Subcutaneous abdominal adipose tissue (tissue), 5 donors: ENCODE measurements around the gene RGS16.
A peak's percentile ranks its signal among the peaks of the same experiment; 100 is the strongest.

Experiments used
- H3K27ac ChIP-seq: one replicate; pipeline ENCODE4 v1.7.0; 2013; ENCODE audit warnings: low read depth, mild to moderate bottlenecking, inconsistent platforms, low read length, moderate library complexity
- H3K27me3 ChIP-seq, 5 donors: one replicate each; pipeline ENCODE4 v1.7.0; 2013; ENCODE audit warnings: low read length in 5 of 5, inconsistent platforms in 1 of 5; ENCODE audit not compliant: control insufficient read depth in 5 of 5, insufficient read depth in 4 of 5
- H3K36me3 ChIP-seq, 5 donors: one replicate each; pipeline ENCODE4 v1.7.0; 2013; ENCODE audit warnings: low read length in 5 of 5; ENCODE audit not compliant: control insufficient read depth in 5 of 5, insufficient read depth in 5 of 5
- H3K4me1 ChIP-seq, 5 donors: one replicate each; pipeline ENCODE4 v1.7.0; 2013; ENCODE audit warnings: low read length in 5 of 5, mild to moderate bottlenecking in 3 of 5, moderate library complexity in 1 of 5; ENCODE audit not compliant: control insufficient read depth in 5 of 5, insufficient read depth in 5 of 5
- H3K4me3 ChIP-seq, 5 donors: one replicate each; pipeline ENCODE4 v1.7.0; 2013; ENCODE audit warnings: low read length in 5 of 5, low read depth in 1 of 5
- H3K9ac ChIP-seq, 5 donors: one replicate each; pipeline ENCODE4 v1.7.0; 2013; ENCODE audit warnings: low read length in 5 of 5, mild to moderate bottlenecking in 4 of 5, moderate library complexity in 3 of 5
- H3K9me3 ChIP-seq, 5 donors: one replicate each; pipeline ENCODE4 v1.7.0; 2013; ENCODE audit warnings: low read length in 5 of 5; ENCODE audit not compliant: control insufficient read depth in 5 of 5
- donor health status: healthy.
- donor health status: healthy.
- donor health status: healthy.
- donor health status: healthy.
- donor health status: healthy.

Gene RGS16

DNA sequence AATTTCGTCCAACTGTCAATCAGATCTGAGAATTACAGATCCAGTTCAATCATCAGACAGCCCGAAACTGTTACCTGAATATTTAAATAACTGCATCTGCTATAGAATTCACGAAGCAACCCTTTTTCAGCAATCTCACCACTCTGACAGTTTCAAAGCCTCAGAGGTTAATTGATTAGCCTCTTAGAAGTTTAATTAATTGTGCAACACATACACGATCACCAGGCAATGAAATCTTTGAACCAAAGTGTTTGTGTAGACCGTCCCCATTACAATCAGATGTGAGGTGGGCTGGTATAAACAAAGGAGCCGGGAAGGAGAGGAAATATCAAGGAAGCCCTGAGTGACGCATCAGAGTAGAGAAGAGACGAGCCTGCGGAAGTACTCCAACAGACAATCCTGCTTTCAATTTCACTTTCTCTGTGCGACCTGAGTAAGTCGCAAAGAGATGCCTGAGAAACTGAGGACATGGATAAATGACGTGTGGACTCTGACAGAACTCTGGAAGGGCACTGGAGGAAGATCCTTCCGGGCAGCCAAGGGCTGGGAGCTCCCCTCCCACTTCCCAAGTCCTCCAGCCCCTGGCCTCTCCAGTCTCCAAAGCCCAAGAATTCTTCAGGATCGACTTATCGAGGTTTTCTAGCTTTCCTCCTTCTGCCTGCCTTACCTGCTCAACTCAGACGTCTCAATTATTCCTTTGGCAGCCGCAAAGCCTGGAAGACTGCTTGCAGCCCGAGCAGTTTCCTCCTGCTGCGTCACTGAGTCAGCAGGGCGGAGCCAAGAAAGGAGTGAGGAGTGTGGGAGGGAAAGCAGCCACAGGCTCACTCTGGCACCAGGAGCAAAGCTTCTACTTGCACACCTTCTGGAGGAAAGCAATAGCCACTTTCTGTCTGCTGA is 15.4 kb downstream of the RGS16 start, which contains the start of gene RNASEL:
Gene RNASEL (minus strand): TSS at position 757 of the 897 bp plus-strand sequence. CDS start 2,450 bp downstream, outside the sequence.
- Histone ChIP-seq H3K27ac (peak within 1 kb of the TSS; percentile 69), H3K27me3 (no peaks in the 10 kb centered on the region), H3K36me3 (peaks cover 0 to 3% (median 0%) of the 10 kb centered on the region in 5 donors), H3K4me1 (peaks cover 3 to 29% (median 18%) of the 10 kb centered on the region in 5 donors), H3K9me3 (no peaks in the 10 kb centered on the region), H3K4me3 (peak within 1 kb of the TSS; percentile 87 to 98 (median 94)), H3K9ac (peak within 1 kb of the TSS; percentile 74 to 93 (median 85))

DNA sequence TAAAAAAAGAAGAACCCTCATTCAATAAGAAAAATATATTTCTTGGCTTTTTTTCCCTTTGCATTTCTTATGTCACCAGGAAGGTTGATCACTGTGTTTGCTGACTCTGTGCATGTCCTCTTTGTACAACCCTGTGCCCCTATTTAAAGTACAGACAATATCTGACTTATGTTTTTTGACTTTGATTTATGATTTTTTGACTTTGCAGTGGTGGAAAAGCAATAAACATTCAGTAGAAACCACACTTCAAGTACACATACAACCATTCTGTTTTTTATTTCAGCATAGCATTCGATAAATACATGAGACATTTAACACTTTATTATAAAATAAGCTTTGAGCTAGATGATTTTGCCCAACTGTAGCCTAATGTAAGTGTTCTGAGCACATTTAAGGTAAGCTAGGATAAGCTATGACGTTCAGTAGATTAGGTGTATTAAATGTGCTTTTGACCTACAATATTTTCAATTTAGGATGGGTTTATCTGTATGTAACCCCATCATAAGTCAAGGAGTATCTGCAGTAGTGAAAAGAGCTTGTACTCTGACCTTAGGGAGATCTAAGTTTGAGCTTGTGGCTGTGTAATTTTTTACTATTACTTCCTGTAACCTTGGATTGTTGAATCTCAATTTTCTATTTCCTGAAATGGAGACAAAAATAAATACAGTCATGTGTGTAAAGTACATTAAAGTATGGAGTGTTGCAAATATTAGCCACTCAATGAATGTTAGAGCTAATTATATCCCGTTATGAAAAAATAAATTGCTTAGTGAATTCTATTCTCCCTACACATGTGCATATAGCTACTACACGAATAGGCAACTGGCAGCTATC is 16.3 kb downstream of the RGS16 start:
- Histone ChIP-seq H3K27ac (peak overlapping the region; percentile 69), H3K4me1 (peaks cover 3 to 29% (median 18%) of the 10 kb centered on the region in 5 donors), H3K9me3 (no peaks in the 10 kb centered on the region), H3K27me3 (no peaks in the 10 kb centered on the region), H3K4me3 (peak overlapping the region; percentile 87 to 98 (median 94)), H3K36me3 (peaks cover 0 to 10% (median 4%) of the 10 kb centered on the region in 5 donors), H3K9ac (peak overlapping the region; percentile 74 to 93 (median 85))

DNA sequence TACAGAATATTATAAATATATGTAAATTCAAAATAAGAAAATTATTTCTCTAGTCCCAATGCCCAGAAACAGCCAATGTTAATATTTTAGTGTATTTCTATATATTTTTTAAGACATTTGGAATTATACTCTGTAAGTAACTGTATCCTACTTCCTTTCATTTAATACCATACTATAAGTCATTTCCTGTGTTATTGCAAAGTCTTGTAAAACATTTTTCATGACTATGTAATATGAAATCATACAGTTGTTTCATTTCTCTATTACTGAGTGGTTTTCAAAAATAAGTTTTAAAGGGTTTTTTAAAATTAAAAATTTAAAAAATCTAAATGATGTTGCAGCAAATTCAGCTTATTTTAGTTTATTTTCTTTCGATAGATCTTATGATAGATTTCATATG is 17.1 kb downstream of the RGS16 start:
- H3K4me3 ChIP-seq: no peak overlapping the region
- no peak overlapping the region for H3K27ac ChIP-seq
- peaks cover 2 to 18% (median 9%) of the 10 kb centered on the region in 5 donors for H3K36me3 ChIP-seq
- peaks cover 3 to 32% (median 18%) of the 10 kb centered on the region in 5 donors for H3K4me1 ChIP-seq
- H3K9me3 ChIP-seq: no peaks in the 10 kb centered on the region
- no peak overlapping the region for H3K9ac ChIP-seq
- no peaks in the 10 kb centered on the region for H3K27me3 ChIP-seq

DNA sequence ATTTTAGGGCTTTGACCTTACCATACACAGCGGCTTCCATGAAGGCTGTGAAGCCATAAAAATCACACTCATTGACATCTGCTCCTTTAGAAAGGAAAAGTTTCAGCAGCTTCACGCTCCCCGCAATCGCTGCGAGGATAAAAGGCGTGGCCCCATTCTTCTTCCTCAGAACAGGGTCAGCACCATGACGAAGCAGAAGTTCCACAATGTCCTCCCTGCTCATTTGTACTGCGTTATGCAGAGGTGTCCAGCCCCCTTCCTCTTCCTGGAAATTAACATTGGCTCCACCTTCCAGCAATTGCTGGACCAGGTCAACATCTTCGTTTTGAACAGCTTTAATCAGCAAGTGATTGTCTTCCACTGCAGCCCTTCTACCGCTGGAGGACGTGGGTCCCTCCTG is 17.8 kb downstream of the RGS16 start:
- Histone ChIP-seq H3K4me1 (peaks cover 3 to 32% (median 18%) of the 10 kb centered on the region in 5 donors), H3K27ac (no peak overlapping the region), H3K27me3 (no peaks in the 10 kb centered on the region), H3K4me3 (no peak overlapping the region), H3K9me3 (no peaks in the 10 kb centered on the region), H3K9ac (no peak overlapping the region), H3K36me3 (peaks cover 4 to 24% (median 13%) of the 10 kb centered on the region in 5 donors)

DNA sequence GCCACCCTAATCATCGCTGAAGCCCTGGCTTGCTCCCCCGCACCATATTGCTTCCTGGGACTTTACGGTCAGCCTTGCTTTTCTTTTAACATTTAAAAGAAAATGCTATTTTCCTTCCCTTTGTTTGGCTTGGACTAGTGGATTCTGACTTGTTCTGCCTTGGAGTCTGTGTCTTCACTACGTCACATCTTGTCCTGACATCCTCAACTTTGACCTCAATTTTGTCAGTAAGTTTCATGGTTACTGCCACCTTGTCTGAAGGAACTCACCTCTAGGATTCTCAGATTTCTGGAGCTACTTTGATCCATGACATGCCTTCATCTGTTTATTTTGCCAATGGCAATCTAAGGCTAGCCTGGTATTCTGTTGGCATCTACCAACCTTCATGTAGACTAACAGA is 19.4 kb downstream of the RGS16 start:
- Histone ChIP-seq H3K36me3 (peaks cover 4 to 41% (median 27%) of the 10 kb centered on the region in 5 donors), H3K4me3 (no peak overlapping the region), H3K4me1 (peaks cover 3 to 32% (median 18%) of the 10 kb centered on the region in 5 donors), H3K9ac (no peak overlapping the region), H3K9me3 (no peaks in the 10 kb centered on the region), H3K27me3 (no peaks in the 10 kb centered on the region), H3K27ac (no peak overlapping the region)

DNA sequence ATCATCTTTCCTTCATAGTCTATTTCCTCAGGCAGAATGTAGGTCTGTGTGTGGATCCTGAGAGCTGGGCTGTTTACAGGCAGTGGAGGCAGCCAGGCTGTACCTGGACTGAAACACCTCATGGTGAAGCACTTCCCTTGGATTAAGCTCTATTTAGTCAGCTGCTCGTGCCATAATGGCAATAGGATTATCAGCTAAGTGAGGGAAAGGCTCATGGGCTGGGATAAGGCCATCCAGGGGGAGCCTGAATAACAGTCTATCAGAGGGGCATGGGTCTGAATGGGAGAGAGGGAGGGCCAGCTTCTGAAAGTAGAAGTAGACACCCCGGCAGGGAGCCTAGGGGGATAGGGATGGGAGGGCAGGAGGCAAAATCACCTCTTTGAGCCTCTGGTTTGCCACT is 23.5 kb downstream of the RGS16 start:
- H3K4me3 ChIP-seq: no peak overlapping the region
- H3K36me3 ChIP-seq: peaks cover 6 to 54% (median 36%) of the 10 kb centered on the region in 5 donors
- H3K27me3 ChIP-seq: no peaks in the 10 kb centered on the region

DNA sequence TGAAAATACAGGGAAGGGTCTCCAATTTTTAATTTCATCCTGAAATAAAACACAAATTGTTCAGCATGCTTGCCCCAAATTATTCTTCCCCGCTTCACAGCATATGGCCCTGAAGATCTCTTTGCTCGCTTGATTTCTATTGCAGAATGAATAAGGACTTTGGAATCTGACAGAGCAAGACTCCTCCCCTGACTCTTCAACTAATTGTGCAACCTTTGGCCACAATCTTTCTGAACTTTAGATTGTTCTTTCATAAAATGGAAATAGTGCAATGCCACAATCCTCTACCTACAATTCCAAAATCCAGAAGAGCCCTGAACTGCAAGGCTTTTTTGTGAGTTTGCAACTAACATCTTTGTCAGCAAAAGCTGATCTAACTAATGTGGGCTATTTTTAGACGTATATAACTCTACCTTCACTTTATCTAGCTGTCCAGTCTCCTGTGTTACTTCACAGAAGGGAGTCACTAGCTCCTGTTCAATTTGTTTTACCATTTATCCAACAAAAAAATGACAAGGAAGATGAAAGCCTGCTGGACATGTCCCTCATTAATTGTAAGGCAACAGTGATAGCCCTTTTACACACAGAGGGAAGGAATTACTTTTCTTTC is 28.5 kb downstream of the RGS16 start:
- Histone ChIP-seq H3K4me3 (peak overlapping the region in 1 of 5 donors; percentile 22), H3K27ac (peak overlapping the region; percentile 55), H3K27me3 (no peaks in the 10 kb centered on the region), H3K4me1 (peaks cover 0 to 15% (median 10%) of the 10 kb centered on the region in 5 donors), H3K36me3 (peaks cover 7 to 49% (median 22%) of the 10 kb centered on the region in 5 donors), H3K9ac (peak overlapping the region in 2 of 5 donors; percentile 4 to 20), H3K9me3 (no peaks in the 10 kb centered on the region)

More for the DNA sequence above, 23.5 kb downstream of the RGS16 start:
- Histone ChIP-seq H3K9me3 (no peaks in the 10 kb centered on the region), H3K27ac (no peak overlapping the region), H3K9ac (no peak overlapping the region), H3K4me1 (peaks cover 0 to 20% (median 8%) of the 10 kb centered on the region in 5 donors)

DNA sequence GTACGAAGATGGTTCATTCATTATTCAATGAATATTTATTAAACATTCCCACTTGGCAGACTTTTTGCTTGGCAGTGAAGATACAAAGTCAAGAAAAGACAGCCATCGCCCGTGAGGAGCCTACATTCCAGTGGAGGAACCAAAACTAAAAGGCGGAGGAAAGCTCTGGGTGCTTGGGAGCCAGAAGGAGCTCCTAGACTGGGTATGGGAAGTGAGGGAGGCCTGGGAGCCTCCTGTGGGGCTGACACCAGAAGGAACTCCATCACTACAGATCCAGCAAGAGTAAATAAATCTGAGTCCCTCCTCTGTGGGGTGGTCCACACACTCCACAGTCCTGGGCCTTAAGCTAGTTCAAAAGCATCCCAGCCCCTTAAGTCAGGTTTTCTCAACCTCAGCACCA is 30.0 kb downstream of the RGS16 start:
- Histone ChIP-seq H3K27ac (no peak overlapping the region), H3K4me1 (peaks cover 0 to 15% (median 10%) of the 10 kb centered on the region in 5 donors), H3K4me3 (no peak overlapping the region), H3K9ac (no peak overlapping the region), H3K9me3 (no peaks in the 10 kb centered on the region), H3K27me3 (no peaks in the 10 kb centered on the region), H3K36me3 (peaks cover 7 to 34% (median 9%) of the 10 kb centered on the region in 5 donors)

DNA sequence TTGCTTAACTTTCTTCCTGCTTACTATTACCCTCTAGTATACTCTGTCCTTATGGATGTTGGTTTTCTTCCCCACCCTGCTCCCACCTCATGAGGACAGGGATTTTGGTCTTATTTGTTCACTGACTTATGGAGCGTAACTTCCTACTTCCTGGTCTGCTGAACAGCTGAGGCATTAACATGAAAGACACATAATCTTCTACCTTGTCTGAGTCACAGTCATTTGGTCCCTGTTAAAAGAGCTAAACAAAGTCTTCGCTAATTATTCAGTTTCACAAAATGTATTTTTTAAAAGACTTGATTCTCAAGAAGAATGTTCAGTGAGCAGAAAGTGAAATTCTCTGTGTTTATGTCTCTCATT is 33.6 kb downstream of the RGS16 start:
- Histone ChIP-seq H3K4me1 (peaks cover 0 to 6% (median 6%) of the 10 kb centered on the region in 5 donors), H3K9ac (no peak overlapping the region), H3K4me3 (no peak overlapping the region), H3K9me3 (no peaks in the 10 kb centered on the region), H3K27me3 (no peaks in the 10 kb centered on the region), H3K27ac (no peak overlapping the region), H3K36me3 (peaks cover 4 to 25% (median 5%) of the 10 kb centered on the region in 5 donors)
